HEK293T (cell line): Measurements from ENCODE around the gene TRIM59.

ENCODE experiments used
- ARNT ChIP-seq: fragments of 450-650 bp; IDR thresholded peaks from 2 replicates; pipeline ENCODE4 v1.6.1; 2017; ENCODE audit warnings: mild to moderate bottlenecking
- BHLHE40 ChIP-seq: fragments of 450-650 bp; IDR thresholded peaks from 2 replicates; pipeline ENCODE4 v1.6.1; 2016; ENCODE audit warnings: mild to moderate bottlenecking, moderate library complexity, borderline replicate concordance
- FOXM1 ChIP-seq: fragments of 450-650 bp; IDR thresholded peaks from 2 replicates; pipeline ENCODE4 v1.6.1; 2017; ENCODE audit warnings: mild to moderate bottlenecking, borderline replicate concordance
- LEF1 ChIP-seq: fragments of 450-650 bp; IDR thresholded peaks from 2 replicates; pipeline ENCODE4 v1.6.1; 2017; ENCODE audit warnings: mild to moderate bottlenecking, borderline replicate concordance
- SUZ12 ChIP-seq: fragments of 450-650 bp; IDR thresholded peaks from 2 replicates; pipeline ENCODE4 v1.6.1; 2016; ENCODE audit warnings: mild to moderate bottlenecking

GRCh38 chr3:160474416-160474838, 24.8 kb upstream of the TRIM59 start:
- TF ChIP-seq FOXM1 (no peak), BHLHE40 (no peak), LEF1 (no peak), SUZ12 (no peak), ARNT (no peak)
